Measurements from ENCODE around the gene ADORA1. TPM values are rescaled to one million over a fixed set of nuclear protein-coding genes. Genes with fewer than 3 reads are reported as not detected.

Gene ADORA1
- polyA plus RNA-seq, 6 donors from 2014 or later = not detected

DNA sequence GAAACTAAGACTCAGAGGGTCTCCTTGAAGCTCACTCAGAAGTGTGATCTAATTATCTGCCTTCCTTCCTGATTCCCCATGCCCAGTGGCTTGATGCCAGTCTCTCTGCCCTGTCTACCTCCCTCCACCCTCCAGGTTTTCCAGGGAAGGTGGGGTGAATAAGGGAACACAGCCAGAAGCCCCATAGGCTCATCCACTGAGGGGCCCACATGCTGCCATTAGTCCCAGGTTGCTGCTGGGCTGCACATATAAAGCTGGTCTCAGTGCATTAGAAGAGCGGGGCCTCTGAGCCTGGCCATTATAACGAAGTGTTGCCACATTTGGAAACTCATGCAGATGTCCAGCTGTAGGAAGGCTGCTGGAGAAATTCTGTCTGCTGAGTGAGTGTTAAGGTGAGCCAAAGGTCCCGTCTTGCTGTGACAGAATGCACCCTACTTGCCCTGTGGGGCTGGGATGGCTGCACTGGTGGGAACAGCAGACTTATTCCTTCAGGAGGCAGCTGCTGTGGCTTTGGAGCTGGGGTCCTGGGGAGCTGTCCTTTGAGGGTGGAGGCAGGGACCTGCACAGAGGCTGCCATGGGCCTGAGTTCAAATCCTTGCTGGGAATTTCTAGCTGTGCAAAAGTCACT, 2.9 kb downstream of the ADORA1 start:
- DNase-seq (no peak), ATAC-seq (ENCODE audit: low read depth in 2 of 2) (no peak)
- Mint-ChIP-seq H3K27ac (no peak overlapping the region), H3K36me3 (peaks cover 0 to 9% of the 10 kb centered on the region in 2 donors), H3K4me3 (no peak overlapping the region), H3K4me1 (peaks cover 19 to 29% (median 19%) of the 10 kb centered on the region in 3 donors), H3K9me3 (no peaks in the 10 kb centered on the region), H3K27me3 (peaks cover 19 to 64% (median 52%) of the 10 kb centered on the region in 3 donors)

DNA sequence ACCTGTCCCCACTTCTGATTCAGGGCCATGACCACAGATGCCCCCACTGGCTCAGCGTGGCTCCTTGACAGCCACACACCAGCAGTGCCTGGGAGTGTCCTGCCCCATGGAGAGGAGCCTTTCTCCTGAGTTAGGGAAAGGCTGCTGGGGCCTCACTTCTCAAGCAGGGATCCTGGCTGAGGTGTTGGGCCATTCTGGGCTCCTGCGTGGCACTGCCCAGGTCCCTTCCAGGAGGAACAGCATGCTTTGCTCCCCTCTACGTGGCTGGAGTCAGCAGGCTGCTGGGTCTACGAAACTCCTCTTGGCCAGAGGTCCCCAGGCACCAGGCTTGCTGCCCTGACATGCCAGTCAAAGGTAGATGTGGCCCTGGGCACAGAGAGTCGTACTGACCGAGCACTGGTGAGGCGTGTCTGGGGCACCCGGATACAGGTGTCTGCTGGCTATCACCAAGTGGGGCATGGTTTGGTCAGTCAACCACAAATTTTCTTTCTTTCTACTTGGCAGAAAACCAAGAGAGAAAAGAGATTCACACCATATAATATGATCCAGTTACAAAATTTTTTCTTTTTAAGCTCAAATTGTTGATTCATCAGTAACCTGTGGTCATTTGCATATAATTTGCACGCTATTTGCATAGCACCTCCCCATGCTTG, 4.1 kb downstream of the ADORA1 start:
- Mint-ChIP-seq H3K9me3 (no peaks in the 10 kb centered on the region), H3K36me3 (peaks cover 0 to 8% of the 10 kb centered on the region in 2 donors), H3K4me3 (no peak overlapping the region), H3K27me3 (peaks cover 11 to 59% (median 43%) of the 10 kb centered on the region in 3 donors), H3K4me1 (peaks cover 20 to 30% (median 28%) of the 10 kb centered on the region in 3 donors), H3K27ac (peak overlapping the region in 1 of 6 donors; percentile 20)
- ATAC-seq (ENCODE audit: low read depth in 2 of 2) (no peak), DNase-seq (no peak)

DNA sequence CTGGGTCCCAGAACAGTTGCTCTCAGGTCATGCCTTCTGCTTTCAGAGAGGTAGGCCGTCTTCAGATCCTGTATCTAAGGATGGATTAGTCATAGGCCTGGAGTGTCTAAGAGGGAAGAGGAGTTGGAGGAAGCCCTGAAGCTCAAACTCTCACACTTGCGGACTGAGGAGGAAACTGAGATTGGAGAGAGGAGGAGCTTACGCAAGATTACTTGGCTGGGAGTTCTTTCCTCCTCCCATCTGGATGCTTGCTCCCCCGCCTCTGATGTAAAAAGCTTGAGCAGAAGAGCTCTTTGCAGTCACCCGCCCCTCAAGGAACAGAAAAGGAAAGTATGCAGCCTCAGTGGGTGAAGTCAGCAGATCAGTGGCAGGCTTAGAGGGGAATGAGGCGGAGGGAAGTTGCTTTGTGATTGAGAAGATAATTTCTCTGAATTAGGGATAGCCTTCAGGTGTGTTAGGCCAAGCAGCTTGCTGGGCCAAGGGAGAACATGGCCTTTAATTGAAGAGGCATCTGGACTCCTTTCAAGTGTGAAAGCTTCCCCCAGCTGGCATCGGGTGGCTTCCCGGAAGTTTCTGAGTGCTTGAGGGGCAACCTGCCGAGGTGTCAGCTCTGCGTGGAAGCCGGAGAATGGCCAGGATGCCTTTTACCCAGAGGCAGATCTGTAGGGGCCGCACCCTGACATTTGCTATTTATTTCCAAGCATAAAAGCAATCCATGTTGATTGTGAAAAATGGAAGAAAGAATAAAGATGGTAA, 6.6 kb downstream of the ADORA1 start:
- Mint-ChIP-seq H3K36me3 (no peaks in the 10 kb centered on the region), H3K27ac (peak overlapping the region in 1 of 6 donors; percentile 14), H3K27me3 (peaks cover 0 to 42% (median 25%) of the 10 kb centered on the region in 3 donors), H3K9me3 (no peaks in the 10 kb centered on the region), H3K4me3 (peak overlapping the region in 1 of 8 donors; percentile 18), H3K4me1 (peaks cover 7 to 13% (median 13%) of the 10 kb centered on the region in 3 donors)
- DNase-seq = no peak
- ATAC-seq (ENCODE audit: low read depth in 2 of 2) = no peak

DNA sequence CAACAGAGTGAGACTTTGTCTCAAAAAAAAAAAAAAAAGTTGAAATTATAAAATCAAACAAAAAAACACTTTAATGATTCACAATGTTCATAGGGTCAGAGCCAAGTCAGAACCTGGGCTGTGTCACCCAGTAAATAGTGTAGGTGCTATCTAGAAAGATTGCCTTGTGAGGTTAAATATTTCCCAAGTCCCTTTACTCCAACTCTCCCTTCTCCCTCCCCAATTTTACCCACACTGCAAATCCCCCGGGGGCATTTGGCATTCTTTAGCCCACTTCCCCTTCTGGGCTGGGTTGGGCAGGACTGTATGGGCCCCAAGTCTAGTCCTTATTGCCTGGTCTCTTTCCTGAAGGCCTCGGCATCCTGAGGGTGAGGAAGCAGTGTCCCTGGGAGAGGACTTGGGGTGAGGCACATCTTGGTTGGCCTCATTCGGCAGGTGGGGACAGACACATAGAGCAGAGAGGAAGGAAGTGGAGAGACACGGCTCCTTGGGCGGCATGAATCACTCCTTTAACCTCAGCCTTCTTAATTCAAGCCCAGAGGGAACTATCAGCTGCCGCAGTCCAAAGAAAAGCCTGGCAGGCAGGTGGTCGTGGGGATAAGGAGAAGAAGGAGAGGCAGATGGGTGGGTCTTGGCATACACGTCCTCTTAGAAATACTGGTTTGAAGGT, 8.2 kb downstream of the ADORA1 start:
- Mint-ChIP-seq H3K36me3 (no peaks in the 10 kb centered on the region), H3K27me3 (peaks cover 0 to 26% (median 15%) of the 10 kb centered on the region in 3 donors), H3K9me3 (no peaks in the 10 kb centered on the region), H3K4me3 (peak overlapping the region in 2 of 8 donors; percentile 63 to 71), H3K4me1 (peaks cover 7 to 13% (median 13%) of the 10 kb centered on the region in 3 donors), H3K27ac (peak overlapping the region in 3 of 6 donors; percentile 13 to 85 (median 72))
- peak; percentile 28 to 49 for ATAC-seq (ENCODE audit: low read depth in 2 of 2)
- DNase-seq = peak; percentile 7

DNA sequence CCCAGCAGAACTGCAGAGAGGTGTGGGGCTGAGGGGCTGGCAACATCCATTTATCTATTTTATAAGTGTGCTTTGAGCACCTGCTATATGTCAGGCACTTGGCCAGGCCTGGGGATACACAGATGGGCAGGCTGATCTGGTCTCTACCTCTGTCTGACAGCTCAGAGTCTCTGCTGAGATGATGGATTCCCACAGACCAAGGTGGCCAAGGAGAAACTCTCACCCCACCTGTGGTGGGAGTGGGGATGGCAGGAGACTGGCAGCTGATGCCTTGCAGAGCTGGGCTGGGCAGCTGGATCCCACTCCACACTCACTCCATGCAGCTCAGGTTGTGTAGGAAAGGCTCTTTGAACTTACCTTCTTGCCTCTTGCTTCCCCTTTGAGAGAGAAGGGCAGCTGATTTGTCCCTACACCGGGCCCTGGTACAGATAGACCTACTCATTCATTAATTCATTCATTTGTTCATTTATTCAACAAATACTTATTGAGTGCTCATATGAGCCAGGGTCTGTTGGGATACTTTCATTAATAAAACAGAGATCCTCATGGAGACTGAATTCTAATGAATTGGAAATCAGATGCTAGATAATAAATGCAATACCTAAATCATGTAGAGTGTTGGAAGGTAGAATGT, 9.0 kb downstream of the ADORA1 start:
- Mint-ChIP-seq H3K4me1 (peaks cover 7 to 13% (median 13%) of the 10 kb centered on the region in 3 donors), H3K4me3 (peak overlapping the region in 1 of 8 donors; percentile 71), H3K36me3 (no peaks in the 10 kb centered on the region), H3K27ac (no peak overlapping the region), H3K27me3 (peaks cover 0 to 24% (median 12%) of the 10 kb centered on the region in 3 donors), H3K9me3 (no peaks in the 10 kb centered on the region)
- ATAC-seq (ENCODE audit: low read depth in 2 of 2) = no peak
- no peak for DNase-seq

DNA sequence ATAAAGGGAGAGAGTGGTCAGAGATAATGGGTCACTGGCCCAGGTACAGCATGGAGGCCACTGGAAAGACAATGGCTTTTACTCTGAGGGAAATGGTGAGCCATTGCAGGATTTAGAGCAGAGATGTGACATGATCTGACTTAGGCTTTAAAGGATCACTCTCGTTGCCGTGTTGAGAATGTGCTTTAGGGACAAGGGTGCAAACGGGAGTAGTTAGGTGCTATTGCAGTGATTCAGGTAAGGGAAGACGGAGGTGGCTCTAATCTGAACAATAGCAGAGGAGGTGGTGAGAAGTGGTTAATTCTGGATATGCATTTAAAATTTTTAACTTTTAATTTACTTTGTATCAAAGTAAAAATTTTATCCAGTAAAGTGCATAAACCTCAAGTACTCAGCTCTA, 9.8 kb downstream of the ADORA1 start:
- no peak for ATAC-seq (ENCODE audit: low read depth in 2 of 2)
- Mint-ChIP-seq H3K4me1 (peaks cover 7 to 13% (median 13%) of the 10 kb centered on the region in 3 donors), H3K27ac (no peak overlapping the region), H3K9me3 (no peaks in the 10 kb centered on the region), H3K36me3 (peaks cover 0 to 4% of the 10 kb centered on the region in 2 donors), H3K4me3 (no peak overlapping the region), H3K27me3 (peaks cover 6 to 17% (median 15%) of the 10 kb centered on the region in 3 donors)
- DNase-seq = no peak

DNA sequence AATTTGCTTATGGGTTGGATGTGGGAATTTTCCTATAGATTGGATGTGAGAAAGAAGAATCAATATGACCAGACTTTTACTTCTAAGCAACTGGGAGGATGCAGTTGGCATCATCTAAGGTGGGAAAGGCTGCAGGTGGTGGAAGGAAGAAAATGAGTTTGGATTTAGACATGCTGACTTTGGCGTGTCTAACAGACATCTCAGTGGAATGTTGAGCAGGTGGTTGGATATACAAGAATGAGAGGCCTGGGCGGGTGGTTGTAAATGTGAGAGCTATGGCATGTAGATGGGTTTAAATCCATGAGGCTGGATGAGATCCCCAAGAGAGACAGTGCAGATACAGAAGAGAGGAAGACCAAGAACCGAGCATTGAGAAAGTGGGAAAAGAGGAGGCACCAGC, 10.5 kb downstream of the ADORA1 start:
- no peak for ATAC-seq (ENCODE audit: low read depth in 2 of 2)

DNA sequence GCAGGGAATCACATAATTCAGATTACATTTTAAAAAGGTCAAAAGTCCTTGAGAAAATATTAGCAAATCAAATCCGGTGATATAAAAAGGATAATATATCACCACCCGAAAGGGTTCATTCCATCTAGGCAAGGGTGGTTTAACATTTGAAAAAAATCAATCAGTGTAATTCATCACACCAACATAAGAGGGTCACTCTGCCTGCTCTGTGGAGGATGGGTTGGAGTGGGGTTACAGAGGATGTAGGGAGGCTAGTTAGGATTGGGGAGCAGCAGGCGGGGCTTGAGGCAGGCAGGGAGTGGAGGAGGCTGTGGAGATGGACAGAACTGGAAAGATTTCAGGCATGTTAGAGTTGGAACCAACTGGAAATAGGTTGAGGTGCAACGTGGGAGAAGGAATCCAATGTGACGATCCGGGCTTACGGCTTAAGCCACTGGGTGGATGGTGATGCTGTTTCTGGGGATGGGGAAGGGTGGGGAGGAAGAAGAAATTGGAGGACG, 12.5 kb downstream of the ADORA1 start:
- peaks cover 7 to 13% (median 13%) of the 10 kb centered on the region in 3 donors for H3K4me1 Mint-ChIP-seq
- DNase-seq (no peak), ATAC-seq (ENCODE audit: low read depth in 2 of 2) (no peak)
- peaks cover 0 to 6% (median 2%) of the 10 kb centered on the region in 7 donors for H3K9me3 Mint-ChIP-seq
- no peak overlapping the region for H3K27ac Mint-ChIP-seq
- peaks cover 0 to 23% of the 10 kb centered on the region in 2 donors for H3K36me3 Mint-ChIP-seq
- no peak overlapping the region for H3K4me3 Mint-ChIP-seq
- H3K27me3 Mint-ChIP-seq = peaks cover 12 to 21% (median 13%) of the 10 kb centered on the region in 3 donors

More for the DNA sequence above, 10.5 kb downstream of the ADORA1 start:
- peaks cover 6 to 21% (median 17%) of the 10 kb centered on the region in 3 donors for H3K27me3 Mint-ChIP-seq
- H3K36me3 Mint-ChIP-seq = peaks cover 0 to 11% of the 10 kb centered on the region in 2 donors
- no peaks in the 10 kb centered on the region for H3K9me3 Mint-ChIP-seq
- H3K27ac Mint-ChIP-seq = no peak overlapping the region
- no peak overlapping the region for H3K4me3 Mint-ChIP-seq
- no peak for DNase-seq
- H3K4me1 Mint-ChIP-seq = peaks cover 7 to 13% (median 13%) of the 10 kb centered on the region in 3 donors

DNA sequence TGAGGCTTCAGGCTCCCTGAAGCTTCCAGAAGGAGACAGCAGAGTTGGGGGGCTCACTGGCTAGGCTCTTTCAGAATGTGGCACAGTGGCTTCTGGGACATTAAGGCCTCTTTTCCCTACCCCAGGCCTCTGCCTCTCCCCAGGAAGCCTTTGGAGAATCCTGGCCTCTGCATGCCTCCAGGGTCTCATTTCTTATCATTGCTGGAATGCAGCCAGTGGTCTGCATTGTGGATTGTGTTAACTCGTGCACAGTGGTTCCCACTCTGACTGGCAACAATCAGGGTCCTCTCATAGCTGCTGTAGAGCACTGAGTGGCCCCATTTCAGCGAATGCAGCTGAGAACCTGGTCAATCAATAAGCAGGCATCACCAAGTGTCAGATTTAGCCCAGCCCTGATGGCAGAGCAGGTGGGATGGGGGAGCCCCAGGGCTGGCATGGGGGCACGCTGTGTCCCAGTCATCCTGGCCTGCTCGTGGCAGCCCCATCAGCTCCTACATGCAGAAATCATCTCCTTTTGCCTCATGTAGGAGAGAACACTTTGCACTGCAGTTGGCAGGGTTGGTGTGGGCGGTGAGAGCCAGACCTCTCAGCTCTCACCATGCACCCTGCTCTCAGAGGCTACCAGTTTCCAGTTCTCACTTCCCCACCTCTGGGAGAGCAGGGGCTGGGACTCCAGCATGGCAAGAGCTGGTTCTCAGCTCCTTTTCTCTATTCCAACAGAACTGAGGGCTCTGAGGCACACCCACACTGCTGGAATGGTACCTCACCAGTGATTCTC, 13.4 kb downstream of the ADORA1 start:
- Mint-ChIP-seq H3K36me3 (peaks cover 0 to 23% of the 10 kb centered on the region in 2 donors), H3K4me3 (no peak overlapping the region), H3K4me1 (peaks cover 4 to 9% (median 6%) of the 10 kb centered on the region in 3 donors), H3K27me3 (peaks cover 10 to 21% (median 13%) of the 10 kb centered on the region in 3 donors), H3K27ac (no peak overlapping the region), H3K9me3 (peaks cover 0 to 6% (median 2%) of the 10 kb centered on the region in 7 donors)
- DNase-seq = no peak
- ATAC-seq (ENCODE audit: low read depth in 2 of 2) = no peak

DNA sequence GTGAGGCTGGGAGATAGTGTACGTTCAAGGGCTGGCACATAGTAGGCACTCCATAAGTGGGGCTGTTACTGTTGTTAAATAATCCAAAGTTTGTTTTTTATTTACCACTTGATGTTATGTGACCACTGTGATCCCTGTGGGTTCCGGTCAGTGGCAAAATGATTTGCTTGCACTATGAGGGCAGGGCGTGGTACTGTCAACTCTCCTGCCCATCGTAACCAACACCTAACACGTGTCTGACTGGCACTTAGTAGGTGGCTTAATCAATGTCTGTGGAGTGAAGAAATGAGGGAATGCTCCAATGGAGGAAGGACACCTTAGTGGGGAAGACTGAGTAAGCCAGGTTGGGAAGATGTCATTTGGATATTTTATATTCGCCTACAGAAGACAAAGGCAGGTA, 14.6 kb downstream of the ADORA1 start:
- H3K27me3 Mint-ChIP-seq = peaks cover 2 to 14% (median 13%) of the 10 kb centered on the region in 3 donors
- no peak for DNase-seq
- no peaks in the 10 kb centered on the region for H3K4me1 Mint-ChIP-seq
- no peak for ATAC-seq (ENCODE audit: low read depth in 2 of 2)
- peaks cover 0 to 23% of the 10 kb centered on the region in 2 donors for H3K36me3 Mint-ChIP-seq
- no peak overlapping the region for H3K4me3 Mint-ChIP-seq
- H3K9me3 Mint-ChIP-seq = peaks cover 0 to 6% (median 2%) of the 10 kb centered on the region in 7 donors
- H3K27ac Mint-ChIP-seq = peak overlapping the region in 1 of 6 donors; percentile 49

DNA sequence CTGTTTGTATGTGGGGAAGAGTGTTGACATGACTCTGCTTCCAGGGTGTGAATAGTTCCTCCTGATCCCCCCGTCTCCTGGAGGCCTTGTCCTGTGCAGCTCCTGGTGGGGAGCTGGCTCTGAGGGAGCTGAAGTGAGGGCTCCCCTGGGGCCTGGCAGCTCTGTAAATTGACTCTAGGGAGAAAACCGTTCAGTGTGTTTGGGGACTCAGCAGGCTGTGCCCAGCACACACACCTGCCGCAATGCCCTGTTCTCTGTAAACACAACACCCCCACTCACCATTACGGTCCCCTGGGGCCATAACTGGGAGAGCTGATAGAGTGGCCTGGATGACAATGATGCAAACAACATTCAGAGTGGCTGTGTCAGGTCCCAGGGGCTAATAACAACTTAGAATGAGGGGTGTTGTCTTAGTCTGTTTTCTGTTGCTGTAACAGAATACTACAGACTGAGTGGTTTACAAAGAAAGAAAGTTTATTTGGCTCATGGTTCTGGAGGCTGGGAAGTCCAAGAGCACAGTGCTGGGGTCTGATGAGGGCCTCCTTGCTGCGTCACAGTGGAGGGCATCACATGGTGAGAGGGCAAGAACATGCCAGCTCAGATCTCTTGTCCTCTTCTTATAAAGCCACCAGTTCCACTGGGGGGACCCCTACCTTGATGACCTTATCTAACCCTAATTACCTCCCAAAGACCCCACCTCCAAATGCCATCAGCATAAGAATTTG, 15.3 kb downstream of the ADORA1 start:
- no peaks in the 10 kb centered on the region for H3K4me1 Mint-ChIP-seq
- H3K4me3 Mint-ChIP-seq = no peak overlapping the region
- peaks cover 0 to 6% (median 2%) of the 10 kb centered on the region in 7 donors for H3K9me3 Mint-ChIP-seq
- H3K27ac Mint-ChIP-seq = no peak overlapping the region
- H3K36me3 Mint-ChIP-seq = peaks cover 0 to 23% of the 10 kb centered on the region in 2 donors
- ATAC-seq (ENCODE audit: low read depth in 2 of 2) (no peak), DNase-seq (no peak)
- peaks cover 0 to 13% (median 11%) of the 10 kb centered on the region in 3 donors for H3K27me3 Mint-ChIP-seq

Data from naive B cell (primary cell).